ENCODE measurements around the gene RASL11B. TPM values are rescaled to one million over a fixed set of nuclear protein-coding genes. Genes with fewer than 3 reads are reported as not detected.

Gene RASL11B
- total RNA-seq, 1 donor from 2014 or later: 4.4 TPM

GRCh38 chr4:52866734-52867133 is 4.6 kb downstream of the RASL11B start:
- H2AFZ ChIP-seq (ENCODE audit: low read depth, low read length): no peak overlapping the region
- no peaks in the 10 kb centered on the region for H3K79me2 ChIP-seq (ENCODE audit: insufficient read depth, low read length)
- peaks cover 3% of the 10 kb centered on the region for H3K27me3 Mint-ChIP-seq (ENCODE audit: low read depth, unreplicated experiment)
- H3K9ac ChIP-seq (ENCODE audit: low read length): no peak overlapping the region
- no peaks in the 10 kb centered on the region for H4K20me1 ChIP-seq (ENCODE audit: insufficient read depth, low read length)
- no peaks in the 10 kb centered on the region for H3K27me3 ChIP-seq (ENCODE audit: insufficient read depth, low read length)
- peaks cover 7% of the 10 kb centered on the region for H3K4me1 ChIP-seq (ENCODE audit: insufficient read depth, low read length)
- TF ChIP-seq CTCF (IDR thresholded peaks at IDR 0.05; ENCODE audit: insufficient read depth, low read depth, low read length) (no peak), EZH2 (IDR thresholded peaks at IDR 0.05; ENCODE audit: insufficient read depth, low read length) (no peak)
- no peak overlapping the region for H3K27ac ChIP-seq (ENCODE audit: low read depth, low read length)
- no peak overlapping the region for H3K4me3 ChIP-seq (ENCODE audit: insufficient read depth, low read depth, low read length)
- H3K36me3 ChIP-seq (ENCODE audit: insufficient read depth, low read length): no peaks in the 10 kb centered on the region
- peaks cover 17% of the 10 kb centered on the region for H3K36me3 Mint-ChIP-seq (ENCODE audit: low read depth, unreplicated experiment)
- H3K4me1 Mint-ChIP-seq (ENCODE audit: low read depth, unreplicated experiment): peaks cover 15% of the 10 kb centered on the region
- peaks cover 7% of the 10 kb centered on the region for H3K9me3 Mint-ChIP-seq (ENCODE audit: unreplicated experiment)
- FAIRE-seq (no peak), DNase-seq (ENCODE audit: low read depth) (no peak)
- no peak overlapping the region for H3K4me3 Mint-ChIP-seq (ENCODE audit: unreplicated experiment)
- no peak overlapping the region for H3K27ac Mint-ChIP-seq (ENCODE audit: unreplicated experiment)
- no peak overlapping the region for H3K4me2 ChIP-seq (ENCODE audit: low read length)
- H3K9me3 ChIP-seq (ENCODE audit: insufficient read depth, low read depth, low read length): no peaks in the 10 kb centered on the region

GRCh38 chr4:52867163-52867562 is 5.0 kb downstream of the RASL11B start:
- Mint-ChIP-seq H3K9me3 (ENCODE audit: unreplicated experiment) (peaks cover 7% of the 10 kb centered on the region), H3K27me3 (ENCODE audit: low read depth, unreplicated experiment) (peaks cover 3% of the 10 kb centered on the region), H3K27ac (ENCODE audit: unreplicated experiment) (no peak overlapping the region), H3K4me1 (ENCODE audit: low read depth, unreplicated experiment) (peaks cover 15% of the 10 kb centered on the region), H3K36me3 (ENCODE audit: low read depth, unreplicated experiment) (peaks cover 17% of the 10 kb centered on the region), H3K4me3 (ENCODE audit: unreplicated experiment) (no peak overlapping the region)
- no peak for FAIRE-seq
- Histone ChIP-seq H3K9me3 (ENCODE audit: insufficient read depth, low read depth, low read length) (no peaks in the 10 kb centered on the region), H3K9ac (ENCODE audit: low read length) (no peak overlapping the region), H3K4me3 (ENCODE audit: insufficient read depth, low read depth, low read length) (no peak overlapping the region), H3K27ac (ENCODE audit: low read depth, low read length) (no peak overlapping the region), H3K79me2 (ENCODE audit: insufficient read depth, low read length) (no peaks in the 10 kb centered on the region), H3K4me2 (ENCODE audit: low read length) (no peak overlapping the region), H3K36me3 (ENCODE audit: insufficient read depth, low read length) (no peaks in the 10 kb centered on the region), H4K20me1 (ENCODE audit: insufficient read depth, low read length) (no peaks in the 10 kb centered on the region), H2AFZ (ENCODE audit: low read depth, low read length) (no peak overlapping the region), H3K27me3 (ENCODE audit: insufficient read depth, low read length) (no peaks in the 10 kb centered on the region), H3K4me1 (ENCODE audit: insufficient read depth, low read length) (peaks cover 6% of the 10 kb centered on the region)
- no peak for DNase-seq (ENCODE audit: low read depth)
- TF ChIP-seq CTCF (IDR thresholded peaks at IDR 0.05; ENCODE audit: insufficient read depth, low read depth, low read length) (no peak), EZH2 (IDR thresholded peaks at IDR 0.05; ENCODE audit: insufficient read depth, low read length) (no peak)

GRCh38 chr4:52868133-52868532 is 6.0 kb downstream of the RASL11B start:
- no peaks in the 10 kb centered on the region for H3K36me3 ChIP-seq (ENCODE audit: insufficient read depth, low read length)
- H3K79me2 ChIP-seq (ENCODE audit: insufficient read depth, low read length): no peaks in the 10 kb centered on the region
- no peak overlapping the region for H3K27ac Mint-ChIP-seq (ENCODE audit: unreplicated experiment)
- no peak overlapping the region for H3K27ac ChIP-seq (ENCODE audit: low read depth, low read length)
- H3K4me2 ChIP-seq (ENCODE audit: low read length): no peak overlapping the region
- H3K27me3 ChIP-seq (ENCODE audit: insufficient read depth, low read length): no peaks in the 10 kb centered on the region
- peaks cover 17% of the 10 kb centered on the region for H3K36me3 Mint-ChIP-seq (ENCODE audit: low read depth, unreplicated experiment)
- H3K9me3 Mint-ChIP-seq (ENCODE audit: unreplicated experiment): peaks cover 7% of the 10 kb centered on the region
- H4K20me1 ChIP-seq (ENCODE audit: insufficient read depth, low read length): no peaks in the 10 kb centered on the region
- peaks cover 3% of the 10 kb centered on the region for H3K27me3 Mint-ChIP-seq (ENCODE audit: low read depth, unreplicated experiment)
- DNase-seq (ENCODE audit: low read depth) (no peak), FAIRE-seq (no peak)
- H3K4me3 ChIP-seq (ENCODE audit: insufficient read depth, low read depth, low read length): no peak overlapping the region
- H3K4me3 Mint-ChIP-seq (ENCODE audit: unreplicated experiment): no peak overlapping the region
- no peaks in the 10 kb centered on the region for H3K9me3 ChIP-seq (ENCODE audit: insufficient read depth, low read depth, low read length)
- H2AFZ ChIP-seq (ENCODE audit: low read depth, low read length): no peak overlapping the region
- no peaks in the 10 kb centered on the region for H3K4me1 ChIP-seq (ENCODE audit: insufficient read depth, low read length)
- H3K9ac ChIP-seq (ENCODE audit: low read length): no peak overlapping the region
- peaks cover 15% of the 10 kb centered on the region for H3K4me1 Mint-ChIP-seq (ENCODE audit: low read depth, unreplicated experiment)
- TF ChIP-seq CTCF (IDR thresholded peaks at IDR 0.05; ENCODE audit: insufficient read depth, low read depth, low read length) (no peak), EZH2 (IDR thresholded peaks at IDR 0.05; ENCODE audit: insufficient read depth, low read length) (no peak)

Data from astrocyte (in vitro differentiated cells and primary cell).